OCI-M2 (cell line): ENCODE data around the gene ASCL1.

Source experiments
- DNase-seq: peaks from one replicate; lab custom pipeline; 2025; ENCODE audit not compliant: unreplicated experiment; lab: John Stamatoyannopoulos, UW

ASCL1 gene

GRCh38 chr12:102957339-102958050, at the start of gene ASCL1:
Gene ASCL1 (plus strand): TSS chr12:102957674. CDS start chr12:102958245, 571 bp downstream.
- no peak for DNase-seq

DNA sequence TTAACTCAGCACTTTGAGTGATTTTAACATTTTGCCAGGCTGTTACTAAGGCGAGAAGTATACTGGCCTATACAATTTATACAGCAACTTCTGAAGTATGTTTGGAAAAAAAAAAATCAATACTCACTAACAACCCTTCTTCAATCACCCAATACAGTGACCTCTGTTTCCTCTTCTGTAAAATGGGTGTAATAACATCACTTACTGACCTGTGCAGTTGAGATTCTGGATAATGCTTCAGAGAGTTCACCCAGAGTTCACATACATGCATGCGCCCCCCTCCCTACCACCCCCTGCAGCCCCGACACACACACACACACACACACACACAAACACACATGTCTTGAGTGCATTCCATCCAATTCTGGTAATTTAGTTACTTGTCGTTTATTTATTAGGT, 49.6 kb upstream of the ASCL1 start:
- no peak for DNase-seq

GRCh38 chr12:102910137-102910536, 47.3 kb upstream of the ASCL1 start:
- no peak for DNase-seq

DNA sequence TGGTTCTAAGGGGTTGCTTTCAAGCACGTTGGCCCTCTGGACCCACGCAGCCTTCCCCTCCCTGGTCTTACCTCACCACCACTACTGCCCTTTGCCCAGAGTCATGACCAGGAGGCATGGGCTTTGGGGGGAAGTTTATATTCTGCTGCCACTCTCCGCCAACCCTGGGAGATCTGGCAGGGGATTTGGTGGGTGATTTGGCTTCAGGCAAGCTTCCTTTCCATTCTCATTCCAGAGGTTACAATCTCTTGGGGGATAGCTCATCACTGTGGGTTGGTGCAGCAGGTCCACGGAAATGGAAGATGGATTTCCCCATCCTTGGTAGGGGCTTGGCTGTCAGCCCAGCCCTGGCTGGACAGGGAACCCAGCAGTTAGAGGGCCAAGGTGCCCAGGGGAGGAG, 46.7 kb upstream of the ASCL1 start:
- DNase-seq = no peak

GRCh38 chr12:102911320-102911719, 46.2 kb upstream of the ASCL1 start:
- no peak for DNase-seq

DNA sequence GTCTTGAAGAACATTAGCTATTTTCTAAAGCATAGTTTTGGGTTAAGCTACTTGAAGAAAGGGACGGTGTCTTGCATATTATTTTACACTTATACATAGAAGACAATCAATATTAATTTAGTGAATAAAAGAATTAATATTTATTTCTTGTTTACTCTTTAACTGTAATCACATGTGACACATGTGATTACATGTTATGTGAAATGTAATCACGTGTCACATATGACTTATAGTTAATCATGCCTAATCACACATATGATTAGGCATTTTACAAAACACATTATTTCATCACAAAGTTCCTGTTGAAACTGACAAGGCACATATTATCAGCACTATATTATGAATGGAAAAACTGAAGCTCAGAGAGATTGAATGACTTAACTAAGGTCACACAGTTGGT, 45.2 kb upstream of the ASCL1 start:
- no peak for DNase-seq

DNA sequence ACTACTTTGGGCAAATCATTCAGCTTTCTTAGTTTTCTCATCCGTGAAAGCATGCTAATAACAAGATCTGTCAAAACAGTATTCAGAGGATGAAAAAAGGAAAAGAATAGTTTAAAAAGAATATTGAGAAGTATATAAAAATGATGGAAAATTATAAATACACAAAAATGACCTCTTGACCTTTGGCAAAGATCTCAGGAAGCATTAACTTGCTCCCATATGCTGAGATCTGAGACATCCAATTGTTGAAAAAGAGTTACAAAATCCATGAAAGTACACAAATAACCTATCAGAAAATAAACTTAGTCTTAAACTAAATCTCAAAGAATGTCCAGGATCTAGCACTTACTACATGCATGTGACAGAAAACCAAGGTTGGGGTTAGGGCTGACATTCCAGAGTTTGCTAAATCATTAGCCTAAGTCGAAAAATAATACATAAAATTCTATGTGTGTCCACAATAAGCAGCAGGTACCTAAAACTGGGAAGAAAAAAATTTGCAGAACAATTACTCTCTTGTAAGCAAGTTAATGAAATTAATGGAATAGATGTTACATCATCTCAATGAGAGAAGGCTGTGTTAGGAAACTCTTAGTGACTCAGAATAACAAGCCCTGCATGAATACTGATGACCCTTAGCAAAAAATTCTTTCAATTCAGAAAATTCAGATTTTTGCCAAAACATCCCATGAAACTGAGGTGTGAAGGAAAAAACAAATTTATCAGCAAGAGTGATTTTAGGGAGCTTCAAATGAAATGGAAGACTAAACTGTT, 43.8 kb upstream of the ASCL1 start:
- no peak for DNase-seq

GRCh38 chr12:102916252-102917025, 41.0 kb upstream of the ASCL1 start:
- no peak for DNase-seq

GRCh38 chr12:102917026-102917787, 40.3 kb upstream of the ASCL1 start, which contains the start of gene PAH:
Gene PAH (minus strand): TSS chr12:102917244. CDS start chr12:102917130, 114 bp downstream.
- DNase-seq = no peak

DNA sequence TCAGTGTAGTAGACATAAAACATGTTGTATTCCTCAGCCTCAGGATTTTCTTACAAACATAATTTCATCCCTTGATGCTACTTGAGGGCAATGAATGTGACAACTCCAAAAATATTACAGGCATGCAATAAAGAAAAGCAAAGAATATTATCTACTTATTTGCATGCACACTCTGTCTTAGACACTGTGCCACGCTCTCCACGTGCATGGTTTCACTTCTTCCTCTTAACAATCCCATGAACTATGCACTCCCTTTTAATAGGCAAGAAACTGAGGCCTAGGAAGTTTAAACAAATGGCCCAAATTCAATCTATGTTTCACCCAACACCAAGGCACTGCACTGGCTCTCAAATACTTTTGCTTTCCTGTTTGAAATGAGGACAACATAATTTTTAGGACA, 38.6 kb upstream of the ASCL1 start:
- DNase-seq = no peak

GRCh38 chr12:102920271-102920670, 37.2 kb upstream of the ASCL1 start:
- DNase-seq = no peak

- no peak for DNase-seq
Observed at GRCh38 chr12:102921240-102921639, 36.2 kb upstream of the ASCL1 start.

DNA sequence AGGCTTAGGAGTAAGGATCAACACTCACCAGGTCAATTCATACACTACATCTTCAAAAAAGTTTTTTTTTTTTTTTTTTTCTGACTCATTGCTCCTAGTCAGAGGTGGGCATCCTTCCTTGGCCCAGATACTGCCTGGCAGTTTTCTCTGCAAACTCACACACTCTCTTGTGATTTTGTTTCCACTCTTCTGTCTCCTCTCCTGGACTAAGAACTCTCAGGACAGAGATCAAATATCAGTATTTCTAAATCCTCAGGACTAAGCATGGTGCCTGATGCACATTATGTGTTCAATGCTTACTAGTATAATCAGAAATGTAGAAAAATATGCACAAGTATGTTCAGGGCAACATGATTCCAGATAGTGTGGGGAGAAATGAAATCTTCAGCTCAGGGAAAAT, 30.3 kb upstream of the ASCL1 start:
- no peak for DNase-seq

DNA sequence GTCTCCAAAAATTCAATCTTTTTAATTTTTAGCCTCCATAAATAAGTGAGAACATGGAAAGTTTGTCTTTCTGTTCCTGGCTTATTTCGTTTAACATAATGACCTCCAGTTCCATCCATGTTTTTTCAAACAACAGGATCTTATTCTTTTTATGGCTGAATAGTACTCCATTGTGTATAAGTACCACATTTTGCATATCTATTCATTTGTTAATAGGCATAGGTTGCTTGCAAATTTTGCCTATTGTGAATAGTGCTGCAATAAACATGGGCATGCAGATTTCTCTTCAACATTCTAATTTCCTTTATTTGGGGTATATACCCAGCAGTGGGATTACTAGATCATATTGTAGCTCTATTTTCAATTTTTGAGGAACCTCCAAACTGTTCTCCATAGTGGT, 24.3 kb upstream of the ASCL1 start:
- no peak for DNase-seq

- no peak for DNase-seq
Observed at GRCh38 chr12:102939059-102939458, 18.4 kb upstream of the ASCL1 start.

GRCh38 chr12:102939670-102940222, 17.7 kb upstream of the ASCL1 start:
- DNase-seq = no peak

GRCh38 chr12:102946042-102946441, 11.4 kb upstream of the ASCL1 start:
- DNase-seq = no peak

- DNase-seq = no peak
Observed at GRCh38 chr12:102948941-102949352, 8.5 kb upstream of the ASCL1 start.

GRCh38 chr12:102950107-102950949, 7.1 kb upstream of the ASCL1 start:
- no peak for DNase-seq
